GM21528 (cell line): ENCODE results near the gene SLC38A7.
"Not testable (repeated sequence)": the region's sequence is repeated elsewhere in the genome, so short reads cannot be mapped to it uniquely, and the experiment has no call there.

Experiments
- ATAC-seq: cut with Tn5 transposase; IDR thresholded peaks from one replicate; pipeline ENCODE4 v1.9.1; 2021; ENCODE audit warnings: mild to moderate bottlenecking, moderate library complexity; ENCODE audit not compliant: unreplicated experiment, low FRiP score

Gene SLC38A7

GRCh38 chr16:58638148-58639036 is 46.2 kb downstream of the SLC38A7 start:
- no peak for ATAC-seq

GRCh38 chr16:58637021-58637420 is 47.5 kb downstream of the SLC38A7 start:
- not testable (repeated sequence) for ATAC-seq

GRCh38 chr16:58636466-58636865 is 48.1 kb downstream of the SLC38A7 start:
- ATAC-seq: no peak

GRCh38 chr16:58635502-58635901 is 49.1 kb downstream of the SLC38A7 start:
- no peak for ATAC-seq

GRCh38 chr16:58634265-58634802 is 50.2 kb downstream of the SLC38A7 start:
- no peak for ATAC-seq

- ATAC-seq: peak; percentile 86
Observed at GRCh38 chr16:58629733-58630640, 54.6 kb downstream of the SLC38A7 start, which contains the start of gene CNOT1. TSS of gene CNOT1 (minus strand) at chr16:58629826. CDS start at chr16:58599337, 30,489 bp downstream.

GRCh38 chr16:58628845-58629732 is 55.5 kb downstream of the SLC38A7 start:
- peak; percentile 14 for ATAC-seq

GRCh38 chr16:58624209-58624608 is 60.4 kb downstream of the SLC38A7 start:
- no peak for ATAC-seq

- ATAC-seq: no peak
Observed at GRCh38 chr16:58620396-58620795, 64.2 kb downstream of the SLC38A7 start.

- ATAC-seq: no peak
Observed at GRCh38 chr16:58615280-58615679, 69.3 kb downstream of the SLC38A7 start.
